LNCaP clone FGC (cell line): ENCODE results near the gene HOXA6.

Experiments
- DNase-seq: peaks from one replicate; pipeline ENCODE4 v3.0.0-alpha.2; 2011; ENCODE audit warnings: low read depth
- H3K4me3 ChIP-seq: 2 replicates; pipeline ENCODE4 v1.5.1; 2011; ENCODE audit warnings: mild to moderate bottlenecking, low read depth, low read length, control low read depth
- CTCF ChIP-seq: IDR thresholded peaks from 2 replicates; pipeline ENCODE4 v1.5.1; 2012; ENCODE audit warnings: mild to moderate bottlenecking; ENCODE audit not compliant: control insufficient read depth, insufficient read depth; ENCODE audit errors: extremely low read depth

Gene HOXA6

GRCh38 chr7:27183682-27184336, 36.2 kb upstream of the HOXA6 start:
- peak overlapping the region; percentile 44 for H3K4me3 ChIP-seq
- no peak for DNase-seq
- no peak for TF ChIP-seq CTCF

- DNase-seq, result no peak
- no peak overlapping the region for H3K4me3 ChIP-seq
- TF ChIP-seq CTCF, result no peak
Measured at GRCh38 chr7:27182861-27183681, 35.5 kb upstream of the HOXA6 start.

GRCh38 chr7:27182285-27182841, 34.8 kb upstream of the HOXA6 start:
- H3K4me3 ChIP-seq, result no peak overlapping the region
- no peak for DNase-seq
- no peak for TF ChIP-seq CTCF

GRCh38 chr7:27181795-27182275, 34.3 kb upstream of the HOXA6 start:
- no peak overlapping the region for H3K4me3 ChIP-seq
- DNase-seq, result no peak
- no peak for TF ChIP-seq CTCF

GRCh38 chr7:27180431-27181420, 33.2 kb upstream of the HOXA6 start:
- H3K4me3 ChIP-seq, result no peak overlapping the region
- no peak for TF ChIP-seq CTCF
- no peak for DNase-seq

GRCh38 chr7:27179503-27180430, 32.2 kb upstream of the HOXA6 start:
- no peak for DNase-seq
- peak; percentile 65 for TF ChIP-seq CTCF
- no peak overlapping the region for H3K4me3 ChIP-seq
